GM13977 (cell line): ENCODE data around the gene NAT16.

Source experiments
- DNase-seq: peaks from one replicate; pipeline ENCODE4 v3.0.0; 2012; ENCODE audit warnings: low spot score
- CTCF ChIP-seq: IDR thresholded peaks from 2 replicates; pipeline ENCODE4 v1.5.1; 2012; ENCODE audit warnings: mild to moderate bottlenecking, control low read depth; ENCODE audit not compliant: insufficient read depth; ENCODE audit errors: extremely low read depth, missing control alignments
- in situ Hi-C: fragments of 300-500 bp; cut with MboI; formaldehyde crosslinking; loops from one replicate; pipeline ENCODE4 v1.12.0; 2022; ENCODE audit warnings: low sequenced_read_pairs, low pct_unique_long_range_greater_than_20kb, mixed read lengths, inconsistent platforms; ENCODE audit not compliant: unreplicated experiment

Gene NAT16

GRCh38 chr7:101197991-101198390 lies 17.9 kb upstream of the NAT16 start:
- no peak for TF ChIP-seq CTCF
- in situ Hi-C loops: no loop called here
- DNase-seq: no peak

GRCh38 chr7:101195884-101196283 lies 15.8 kb upstream of the NAT16 start:
- DNase-seq: no peak
- in situ Hi-C loops: no loop called here
- TF ChIP-seq CTCF: no peak

- TF ChIP-seq CTCF: no peak
- DNase-seq: no peak
- in situ Hi-C loops: no loop called here
Observed at GRCh38 chr7:101189109-101189508, 9.0 kb upstream of the NAT16 start.

GRCh38 chr7:101186844-101187428 lies 6.8 kb upstream of the NAT16 start:
- no peak for DNase-seq
- in situ Hi-C loops: no loop called here
- no peak for TF ChIP-seq CTCF

- in situ Hi-C loops: no loop called here
- TF ChIP-seq CTCF: no peak
- DNase-seq: no peak
Observed at GRCh38 chr7:101186194-101186593, 6.1 kb upstream of the NAT16 start.

- in situ Hi-C loops: no loop called here
- TF ChIP-seq CTCF: no peak
Observed at GRCh38 chr7:101185258-101185839, 5.3 kb upstream of the NAT16 start.

GRCh38 chr7:101179713-101180112 lies 380 bp downstream of the NAT16 start:
- in situ Hi-C loops: no loop called here
- TF ChIP-seq CTCF: no peak
- DNase-seq: no peak

More at GRCh38 chr7:101185258-101185839, 5.3 kb upstream of the NAT16 start:
- no peak for DNase-seq
